GM23338 (cell line): ENCODE data around the gene NCKIPSD. TPM values are rescaled to one million over a fixed set of nuclear protein-coding genes. Genes with fewer than 3 reads are reported as not detected.

Source experiments
- ATAC-seq: fragments of 200-7000 bp; cut with Tn5 transposase; 3 replicates; pipeline ENCODE4 v1.9.1; 2020
- DNase-seq: peaks from one replicate; pipeline ENCODE4 v3.0.0-alpha.2; 2015; ENCODE audit warnings: low spot score
- H2AFZ ChIP-seq: fragments of 200-600 bp; sonication (generic); 2 replicates; pipeline ENCODE4 v1.8.0; 2016; ENCODE audit warnings: antibody characterized with exemption, mild to moderate bottlenecking, moderate library complexity
- H3F3A ChIP-seq: fragments of 200-600 bp; sonication (generic); replicated peaks from 2 replicates; pipeline ENCODE4 v1.8.0; 2017; ENCODE audit warnings: antibody characterized with exemption, mixed run types, low read depth
- H3K27ac ChIP-seq: fragments of 200-600 bp; sonication (generic); 2 replicates; pipeline ENCODE4 v1.6.1; 2016; ENCODE audit warnings: low read depth
- H3K27me3 ChIP-seq: fragments of 200-600 bp; sonication (generic); 2 replicates; pipeline ENCODE4 v1.8.0; 2016; ENCODE audit warnings: mild to moderate bottlenecking, mixed run types, moderate library complexity; ENCODE audit not compliant: insufficient read depth
- H3K36me3 ChIP-seq: fragments of 200-600 bp; sonication (generic); 2 replicates; pipeline ENCODE4 v1.8.0; 2016; ENCODE audit warnings: mild to moderate bottlenecking; ENCODE audit not compliant: insufficient read depth
- H3K4me1 ChIP-seq: fragments of 200-600 bp; sonication (generic); 2 replicates; pipeline ENCODE4 v1.8.0; 2016; ENCODE audit warnings: mild to moderate bottlenecking, moderate library complexity; ENCODE audit not compliant: insufficient read depth
- H3K4me2 ChIP-seq: fragments of 200-600 bp; sonication (generic); 2 replicates; pipeline ENCODE4 v1.7.1; 2017; ENCODE audit warnings: mixed run types
- H3K4me3 ChIP-seq: fragments of 200-600 bp; sonication (generic); 2 replicates; pipeline ENCODE4 v1.6.1; 2016; ENCODE audit warnings: mixed run types
- H3K79me2 ChIP-seq: fragments of 200-600 bp; sonication (generic); replicated peaks from 2 replicates; pipeline ENCODE4 v1.8.0; 2017; ENCODE audit warnings: mild to moderate bottlenecking; ENCODE audit not compliant: insufficient read depth
- H3K9me2 ChIP-seq: fragments of 200-600 bp; sonication (generic); 2 replicates; pipeline ENCODE4 v1.8.0; 2017; ENCODE audit not compliant: insufficient read depth
- H4K20me1 ChIP-seq: fragments of 200-600 bp; sonication (generic); replicated peaks from 2 replicates; pipeline ENCODE4 v1.8.0; 2017; ENCODE audit warnings: mild to moderate bottlenecking; ENCODE audit not compliant: insufficient read depth
- H3K27ac Mint-ChIP-seq: 2 replicates; pipeline ENCODE4 v1.8.0; 2020; ENCODE audit warnings: inconsistent platforms, mild to moderate bottlenecking, moderate library complexity, mixed read lengths
- H3K27me3 Mint-ChIP-seq: 3 replicates; pipeline ENCODE4 v1.8.0; 2022; ENCODE audit warnings: low read depth, mild to moderate bottlenecking, moderate library complexity, mixed read lengths, inconsistent platforms; ENCODE audit not compliant: insufficient read depth, poor library complexity
- H3K36me3 Mint-ChIP-seq: 3 replicates; pipeline ENCODE4 v1.8.0; 2021; ENCODE audit warnings: low read depth, mild to moderate bottlenecking, inconsistent platforms, moderate library complexity, mixed read lengths
- H3K4me1 Mint-ChIP-seq: 3 replicates; pipeline ENCODE4 v1.8.0; 2020; ENCODE audit warnings: mild to moderate bottlenecking, inconsistent platforms, mixed read lengths
- H3K4me3 Mint-ChIP-seq: 3 replicates; pipeline ENCODE4 v1.8.0; 2021; ENCODE audit warnings: moderate library complexity, mild to moderate bottlenecking, inconsistent platforms, mixed read lengths
- H3K9me3 Mint-ChIP-seq: 3 replicates; pipeline ENCODE4 v1.8.0; 2020; ENCODE audit warnings: moderate library complexity, mild to moderate bottlenecking, inconsistent platforms, mixed read lengths
- CREB1 ChIP-seq: fragments of 250-450 bp; sonication (Bioruptor Pico); IDR thresholded peaks from 2 replicates; pipeline ENCODE4 v1.5.0; 2020; ENCODE audit warnings: low read depth, mild to moderate bottlenecking, moderate library complexity
- EZH2phosphoT487 ChIP-seq: fragments of 200-600 bp; sonication (generic); IDR thresholded peaks from one replicate; pipeline ENCODE4 v1.8.1; 2018; ENCODE audit warnings: antibody characterized with exemption; ENCODE audit not compliant: unreplicated experiment
- NANOG ChIP-seq: IDR thresholded peaks from 2 replicates; pipeline ENCODE4 v1.6.1; 2016; ENCODE audit warnings: antibody characterized with exemption, borderline replicate concordance
- POLR2AphosphoS5 ChIP-seq: IDR thresholded peaks from 2 replicates; pipeline ENCODE4 v1.6.1; 2016; ENCODE audit warnings: antibody characterized with exemption, low read depth
- STAT1 ChIP-seq: IDR thresholded peaks from one replicate; pipeline ENCODE4 v1.6.1; 2016; ENCODE audit warnings: antibody characterized with exemption; ENCODE audit not compliant: unreplicated experiment
- ZNF331 ChIP-seq: fragments of 250-450 bp; sonication (Bioruptor Pico); IDR thresholded peaks from 2 replicates; pipeline ENCODE4 v1.5.0; 2020; ENCODE audit warnings: low read depth, mild to moderate bottlenecking, moderate library complexity
- polyA plus RNA-seq: library from polyadenylated mRNA; unstranded; fragments of >200 nt; fragmentation: Nextera tagmentation; extraction: Ambion mirVana; gene quantifications from 2 replicates; pipeline ENCODE4 v1.2.1, GENCODE V29; 2016
- total RNA-seq: library from RNA; depleted of rRNA; stranded (reverse); fragments of >200 nt; shearing (Covaris generic); gene quantifications from 2 replicates; pipeline ENCODE4 v1.2.3, GENCODE V29; 2014
- TF ChIP-seq, protein P1 (sequence below): IDR thresholded peaks from one replicate; pipeline ENCODE4 v1.6.1; 2018; ENCODE audit warnings: antibody characterized with exemption; ENCODE audit not compliant: unreplicated experiment
- TF ChIP-seq, protein P2 (sequence below): fragments of 250-450 bp; sonication (Bioruptor Pico); IDR thresholded peaks from 2 replicates; pipeline ENCODE4 v1.5.0; 2020; ENCODE audit warnings: mild to moderate bottlenecking, moderate library complexity
- TF ChIP-seq, protein P3 (sequence below): IDR thresholded peaks from 2 replicates; pipeline ENCODE4 v1.6.1; 2016; ENCODE audit warnings: antibody characterized with exemption

The NCKIPSD gene
- total and polyA plus RNA-seq, 2 experiments from 2014 or later: 15.1 to 45.1 TPM

DNA sequence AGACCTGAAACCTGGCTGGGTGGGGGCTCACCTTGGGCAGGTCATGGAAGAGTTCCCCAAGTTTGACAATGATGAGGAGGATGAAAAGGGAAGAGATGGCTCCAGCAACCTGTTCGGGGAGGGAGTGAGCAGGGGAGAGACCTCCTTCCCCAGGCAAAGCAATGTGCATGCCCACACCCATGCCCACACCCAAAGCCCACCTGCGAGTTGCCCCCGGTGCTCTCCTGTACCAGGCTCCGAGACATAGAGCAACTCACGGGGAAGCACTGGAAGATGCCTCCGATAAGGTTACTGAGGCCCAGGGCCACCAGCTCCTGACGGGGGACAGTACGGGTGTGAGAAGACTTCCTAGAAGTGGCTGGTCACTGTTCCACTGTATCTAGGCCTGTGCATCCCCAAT lies 55.3 kb downstream of the NCKIPSD start:
- DNase-seq (no peak), ATAC-seq (no peak)
- Mint-ChIP-seq H3K36me3 (peaks cover 62% of the 10 kb centered on the region), H3K27me3 (peaks cover 9% of the 10 kb centered on the region), H3K27ac (no peak overlapping the region), H3K9me3 (no peaks in the 10 kb centered on the region), H3K4me3 (no peak overlapping the region), H3K4me1 (peaks cover 9% of the 10 kb centered on the region; the same call in 2 of the 3 replicates)
- Histone ChIP-seq H3K9me2 (no peaks in the 10 kb centered on the region), H3K4me3 (no peak overlapping the region), H3K79me2 (peaks cover 10% of the 10 kb centered on the region), H3K4me2 (no peak overlapping the region), H3F3A (no peaks in the 10 kb centered on the region), H3K27me3 (no peaks in the 10 kb centered on the region), H2AFZ (no peak overlapping the region), H4K20me1 (peaks cover 5% of the 10 kb centered on the region), H3K27ac (no peak overlapping the region), H3K36me3 (peaks cover 11% of the 10 kb centered on the region; the same call in 1 of the 2 replicates), H3K4me1 (no peaks in the 10 kb centered on the region; the same call in 1 of the 2 replicates)
- TF ChIP-seq STAT1: no peak
- no peak for TF ChIP-seq EZH2phosphoT487
- TF ChIP-seq, protein P1, sequence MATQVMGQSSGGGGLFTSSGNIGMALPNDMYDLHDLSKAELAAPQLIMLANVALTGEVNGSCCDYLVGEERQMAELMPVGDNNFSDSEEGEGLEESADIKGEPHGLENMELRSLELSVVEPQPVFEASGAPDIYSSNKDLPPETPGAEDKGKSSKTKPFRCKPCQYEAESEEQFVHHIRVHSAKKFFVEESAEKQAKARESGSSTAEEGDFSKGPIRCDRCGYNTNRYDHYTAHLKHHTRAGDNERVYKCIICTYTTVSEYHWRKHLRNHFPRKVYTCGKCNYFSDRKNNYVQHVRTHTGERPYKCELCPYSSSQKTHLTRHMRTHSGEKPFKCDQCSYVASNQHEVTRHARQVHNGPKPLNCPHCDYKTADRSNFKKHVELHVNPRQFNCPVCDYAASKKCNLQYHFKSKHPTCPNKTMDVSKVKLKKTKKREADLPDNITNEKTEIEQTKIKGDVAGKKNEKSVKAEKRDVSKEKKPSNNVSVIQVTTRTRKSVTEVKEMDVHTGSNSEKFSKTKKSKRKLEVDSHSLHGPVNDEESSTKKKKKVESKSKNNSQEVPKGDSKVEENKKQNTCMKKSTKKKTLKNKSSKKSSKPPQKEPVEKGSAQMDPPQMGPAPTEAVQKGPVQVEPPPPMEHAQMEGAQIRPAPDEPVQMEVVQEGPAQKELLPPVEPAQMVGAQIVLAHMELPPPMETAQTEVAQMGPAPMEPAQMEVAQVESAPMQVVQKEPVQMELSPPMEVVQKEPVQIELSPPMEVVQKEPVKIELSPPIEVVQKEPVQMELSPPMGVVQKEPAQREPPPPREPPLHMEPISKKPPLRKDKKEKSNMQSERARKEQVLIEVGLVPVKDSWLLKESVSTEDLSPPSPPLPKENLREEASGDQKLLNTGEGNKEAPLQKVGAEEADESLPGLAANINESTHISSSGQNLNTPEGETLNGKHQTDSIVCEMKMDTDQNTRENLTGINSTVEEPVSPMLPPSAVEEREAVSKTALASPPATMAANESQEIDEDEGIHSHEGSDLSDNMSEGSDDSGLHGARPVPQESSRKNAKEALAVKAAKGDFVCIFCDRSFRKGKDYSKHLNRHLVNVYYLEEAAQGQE: no peak
- TF ChIP-seq, protein P2, sequence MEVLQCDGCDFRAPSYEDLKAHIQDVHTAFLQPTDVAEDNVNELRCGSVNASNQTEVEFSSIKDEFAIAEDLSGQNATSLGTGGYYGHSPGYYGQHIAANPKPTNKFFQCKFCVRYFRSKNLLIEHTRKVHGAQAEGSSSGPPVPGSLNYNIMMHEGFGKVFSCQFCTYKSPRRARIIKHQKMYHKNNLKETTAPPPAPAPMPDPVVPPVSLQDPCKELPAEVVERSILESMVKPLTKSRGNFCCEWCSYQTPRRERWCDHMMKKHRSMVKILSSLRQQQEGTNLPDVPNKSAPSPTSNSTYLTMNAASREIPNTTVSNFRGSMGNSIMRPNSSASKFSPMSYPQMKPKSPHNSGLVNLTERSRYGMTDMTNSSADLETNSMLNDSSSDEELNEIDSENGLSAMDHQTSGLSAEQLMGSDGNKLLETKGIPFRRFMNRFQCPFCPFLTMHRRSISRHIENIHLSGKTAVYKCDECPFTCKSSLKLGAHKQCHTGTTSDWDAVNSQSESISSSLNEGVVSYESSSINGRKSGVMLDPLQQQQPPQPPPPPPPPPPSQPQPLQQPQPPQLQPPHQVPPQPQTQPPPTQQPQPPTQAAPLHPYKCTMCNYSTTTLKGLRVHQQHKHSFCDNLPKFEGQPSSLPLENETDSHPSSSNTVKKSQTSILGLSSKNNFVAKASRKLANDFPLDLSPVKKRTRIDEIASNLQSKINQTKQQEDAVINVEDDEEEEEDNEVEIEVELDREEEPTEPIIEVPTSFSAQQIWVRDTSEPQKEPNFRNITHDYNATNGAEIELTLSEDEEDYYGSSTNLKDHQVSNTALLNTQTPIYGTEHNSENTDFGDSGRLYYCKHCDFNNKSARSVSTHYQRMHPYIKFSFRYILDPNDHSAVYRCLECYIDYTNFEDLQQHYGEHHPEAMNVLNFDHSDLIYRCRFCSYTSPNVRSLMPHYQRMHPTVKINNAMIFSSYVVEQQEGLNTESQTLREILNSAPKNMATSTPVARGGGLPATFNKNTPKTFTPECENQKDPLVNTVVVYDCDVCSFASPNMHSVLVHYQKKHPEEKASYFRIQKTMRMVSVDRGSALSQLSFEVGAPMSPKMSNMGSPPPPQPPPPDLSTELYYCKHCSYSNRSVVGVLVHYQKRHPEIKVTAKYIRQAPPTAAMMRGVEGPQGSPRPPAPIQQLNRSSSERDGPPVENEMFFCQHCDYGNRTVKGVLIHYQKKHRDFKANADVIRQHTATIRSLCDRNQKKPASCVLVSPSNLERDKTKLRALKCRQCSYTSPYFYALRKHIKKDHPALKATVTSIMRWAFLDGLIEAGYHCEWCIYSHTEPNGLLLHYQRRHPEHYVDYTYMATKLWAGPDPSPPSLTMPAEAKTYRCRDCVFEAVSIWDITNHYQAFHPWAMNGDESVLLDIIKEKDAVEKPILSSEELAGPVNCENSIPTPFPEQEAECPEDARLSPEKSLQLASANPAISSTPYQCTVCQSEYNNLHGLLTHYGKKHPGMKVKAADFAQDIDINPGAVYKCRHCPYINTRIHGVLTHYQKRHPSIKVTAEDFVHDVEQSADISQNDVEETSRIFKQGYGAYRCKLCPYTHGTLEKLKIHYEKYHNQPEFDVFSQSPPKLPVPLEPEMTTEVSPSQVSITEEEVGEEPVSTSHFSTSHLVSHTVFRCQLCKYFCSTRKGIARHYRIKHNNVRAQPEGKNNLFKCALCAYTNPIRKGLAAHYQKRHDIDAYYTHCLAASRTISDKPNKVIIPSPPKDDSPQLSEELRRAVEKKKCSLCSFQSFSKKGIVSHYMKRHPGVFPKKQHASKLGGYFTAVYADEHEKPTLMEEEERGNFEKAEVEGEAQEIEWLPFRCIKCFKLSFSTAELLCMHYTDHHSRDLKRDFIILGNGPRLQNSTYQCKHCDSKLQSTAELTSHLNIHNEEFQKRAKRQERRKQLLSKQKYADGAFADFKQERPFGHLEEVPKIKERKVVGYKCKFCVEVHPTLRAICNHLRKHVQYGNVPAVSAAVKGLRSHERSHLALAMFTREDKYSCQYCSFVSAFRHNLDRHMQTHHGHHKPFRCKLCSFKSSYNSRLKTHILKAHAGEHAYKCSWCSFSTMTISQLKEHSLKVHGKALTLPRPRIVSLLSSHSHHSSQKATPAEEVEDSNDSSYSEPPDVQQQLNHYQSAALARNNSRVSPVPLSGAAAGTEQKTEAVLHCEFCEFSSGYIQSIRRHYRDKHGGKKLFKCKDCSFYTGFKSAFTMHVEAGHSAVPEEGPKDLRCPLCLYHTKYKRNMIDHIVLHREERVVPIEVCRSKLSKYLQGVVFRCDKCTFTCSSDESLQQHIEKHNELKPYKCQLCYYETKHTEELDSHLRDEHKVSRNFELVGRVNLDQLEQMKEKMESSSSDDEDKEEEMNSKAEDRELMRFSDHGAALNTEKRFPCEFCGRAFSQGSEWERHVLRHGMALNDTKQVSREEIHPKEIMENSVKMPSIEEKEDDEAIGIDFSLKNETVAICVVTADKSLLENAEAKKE (CRISPR knock-in tag): no peak
- TF ChIP-seq POLR2AphosphoS5: no peak
- TF ChIP-seq CREB1: no peak
- no peak for TF ChIP-seq NANOG
- TF ChIP-seq, protein P3, sequence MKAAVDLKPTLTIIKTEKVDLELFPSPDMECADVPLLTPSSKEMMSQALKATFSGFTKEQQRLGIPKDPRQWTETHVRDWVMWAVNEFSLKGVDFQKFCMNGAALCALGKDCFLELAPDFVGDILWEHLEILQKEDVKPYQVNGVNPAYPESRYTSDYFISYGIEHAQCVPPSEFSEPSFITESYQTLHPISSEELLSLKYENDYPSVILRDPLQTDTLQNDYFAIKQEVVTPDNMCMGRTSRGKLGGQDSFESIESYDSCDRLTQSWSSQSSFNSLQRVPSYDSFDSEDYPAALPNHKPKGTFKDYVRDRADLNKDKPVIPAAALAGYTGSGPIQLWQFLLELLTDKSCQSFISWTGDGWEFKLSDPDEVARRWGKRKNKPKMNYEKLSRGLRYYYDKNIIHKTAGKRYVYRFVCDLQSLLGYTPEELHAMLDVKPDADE: no peak
- no peak for TF ChIP-seq ZNF331 (CRISPR knock-in tag)
